GM21360 (cell line): ENCODE measurements around the gene GRID1.
"Not testable (repeated sequence)": the region's sequence is repeated elsewhere in the genome, so short reads cannot be mapped to it uniquely, and the experiment has no call there.

ENCODE experiments used
- ATAC-seq: cut with Tn5 transposase; IDR thresholded peaks from one replicate; pipeline ENCODE4 v1.9.1; 2021; ENCODE audit warnings: mild to moderate bottlenecking, moderate library complexity; ENCODE audit not compliant: unreplicated experiment

Gene GRID1

GRCh38 chr10:86392723-86393094 is 26.1 kb upstream of the GRID1 start:
- peak; percentile 58 for ATAC-seq

GRCh38 chr10:86391986-86392722 is 25.6 kb upstream of the GRID1 start:
- ATAC-seq, result peak; percentile 26

GRCh38 chr10:86391236-86391840 is 24.7 kb upstream of the GRID1 start:
- no peak for ATAC-seq

GRCh38 chr10:86390337-86391120 is 23.9 kb upstream of the GRID1 start:
- ATAC-seq, result no peak

GRCh38 chr10:86389441-86390193 is 23.0 kb upstream of the GRID1 start:
- peak; percentile 52 for ATAC-seq

- not testable (repeated sequence) for ATAC-seq
Observed at GRCh38 chr10:86389109-86389440, 22.5 kb upstream of the GRID1 start.

- no peak for ATAC-seq
Observed at GRCh38 chr10:86388119-86388704, 21.6 kb upstream of the GRID1 start.

- ATAC-seq, result no peak
Observed at GRCh38 chr10:86387178-86387794, 20.7 kb upstream of the GRID1 start.

GRCh38 chr10:86385806-86386205 is 19.2 kb upstream of the GRID1 start:
- ATAC-seq, result no peak

- no peak for ATAC-seq
Observed at GRCh38 chr10:86377797-86378146, 11.2 kb upstream of the GRID1 start.

- peak; percentile 97 for ATAC-seq
Observed at GRCh38 chr10:86376852-86377796, 10.5 kb upstream of the GRID1 start.

GRCh38 chr10:86376403-86376802 is 9.8 kb upstream of the GRID1 start:
- no peak for ATAC-seq

- ATAC-seq, result no peak
Observed at GRCh38 chr10:86375204-86375603, 8.6 kb upstream of the GRID1 start.

- no peak for ATAC-seq
Observed at GRCh38 chr10:86374664-86375063, 8.1 kb upstream of the GRID1 start.

- no peak for ATAC-seq
Observed at GRCh38 chr10:86373828-86374227, 7.2 kb upstream of the GRID1 start.

- no peak for ATAC-seq
Observed at GRCh38 chr10:86373251-86373650, 6.7 kb upstream of the GRID1 start.

- no peak for ATAC-seq
Observed at GRCh38 chr10:86372784-86373239, 6.2 kb upstream of the GRID1 start.

- ATAC-seq, result no peak
Observed at GRCh38 chr10:86372119-86372783, 5.7 kb upstream of the GRID1 start.

GRCh38 chr10:86371691-86372090 is 5.1 kb upstream of the GRID1 start:
- no peak for ATAC-seq
